ENCODE measurements around the gene DUS1L. TPM values are rescaled to one million over a fixed set of nuclear protein-coding genes. Genes with fewer than 3 reads are reported as not detected.

DUS1L gene
- total RNA-seq, 1 experiment from 2014 or later = 122 TPM

GRCh38 chr17:82101301-82101715 is 35.7 kb upstream of the DUS1L start:
- DNase-seq (ENCODE audit: low read depth) = no peak

GRCh38 chr17:82100502-82101298 is 35.1 kb upstream of the DUS1L start:
- no peak for DNase-seq (ENCODE audit: low read depth)

GRCh38 chr17:82098939-82099763 is 33.5 kb upstream of the DUS1L start:
- DNase-seq (ENCODE audit: low read depth) = no peak

- peak; percentile 91 for DNase-seq (ENCODE audit: low read depth)
Observed at GRCh38 chr17:82098169-82098938, 32.8 kb upstream of the DUS1L start, which contains the start of gene FASN. TSS of gene FASN (minus strand) at chr17:82098236. CDS start at chr17:82096445, 1,791 bp downstream.

GRCh38 chr17:82097919-82098168 is 32.2 kb upstream of the DUS1L start:
- no peak for DNase-seq (ENCODE audit: low read depth)

- DNase-seq (ENCODE audit: low read depth) = no peak
Observed at GRCh38 chr17:82097184-82097918, 31.7 kb upstream of the DUS1L start.

GRCh38 chr17:82096709-82097183 is 31.1 kb upstream of the DUS1L start:
- no peak for DNase-seq (ENCODE audit: low read depth)

- DNase-seq (ENCODE audit: low read depth) = no peak
Observed at GRCh38 chr17:82095777-82096708, 30.4 kb upstream of the DUS1L start.

- no peak for DNase-seq (ENCODE audit: low read depth)
Observed at GRCh38 chr17:82094931-82095776, 29.6 kb upstream of the DUS1L start.

- no peak for DNase-seq (ENCODE audit: low read depth)
Observed at GRCh38 chr17:82092995-82093751, 27.6 kb upstream of the DUS1L start.

- no peak for DNase-seq (ENCODE audit: low read depth)
Observed at GRCh38 chr17:82092628-82092994, 27.0 kb upstream of the DUS1L start.

- DNase-seq (ENCODE audit: low read depth) = no peak
Observed at GRCh38 chr17:82092094-82092586, 26.5 kb upstream of the DUS1L start.

- no peak for DNase-seq (ENCODE audit: low read depth)
Observed at GRCh38 chr17:82091264-82092066, 25.9 kb upstream of the DUS1L start.

GRCh38 chr17:82090549-82091263 is 25.1 kb upstream of the DUS1L start:
- no peak for DNase-seq (ENCODE audit: low read depth)

GRCh38 chr17:82089723-82090548 is 24.3 kb upstream of the DUS1L start:
- DNase-seq (ENCODE audit: low read depth) = no peak

Data from HT1080 (cell line).